Gastroesophageal sphincter (tissue), 4 donors: ENCODE data around the gene C19orf18. TPM values are rescaled to one million over a fixed set of nuclear protein-coding genes. Genes with fewer than 3 reads are reported as not detected.
A peak's percentile ranks its signal among the peaks of the same experiment; 100 is the strongest.

ENCODE experiments used
- ATAC-seq: fragments of 150-250 bp; one replicate; pipeline ENCODE4 v1.9.1; 2016; ENCODE audit warnings: mild to moderate bottlenecking, moderate library complexity
- H3K27ac ChIP-seq, 4 donors: fragments of 200-600 bp; sonication (generic) in 3 of 4; 1 replicate in 3 of 4; 2 replicates in 1 of 4; pipeline ENCODE4 v1.5.1; 2016 to 2019
- H3K27me3 ChIP-seq: fragments of 200-600 bp; sonication (generic); one replicate; pipeline ENCODE4 v1.5.1; 2019
- H3K36me3 ChIP-seq, 2 donors: fragments of 200-600 bp; sonication (generic); one replicate each; pipeline ENCODE4 v1.5.1; 2019; ENCODE audit warnings: control low read depth in 1 of 2
- H3K4me1 ChIP-seq, 3 donors: fragments of 200-600 bp; sonication (generic); 1 replicate in 2 of 3; 2 replicates in 1 of 3; pipeline ENCODE4 v1.5.1; 2016 to 2019; ENCODE audit warnings: control low read depth in 2 of 3
- H3K4me3 ChIP-seq, 2 donors: fragments of 200-600 bp; sonication (generic); one replicate each; pipeline ENCODE4 v1.5.1; 2019; ENCODE audit warnings: mild to moderate bottlenecking in 1 of 2, moderate library complexity in 1 of 2
- H3K9me3 ChIP-seq, 3 donors: fragments of 200-600 bp; sonication (generic); one replicate each; pipeline ENCODE4 v1.5.1; 2017 to 2019; ENCODE audit warnings: control low read depth in 2 of 3
- CTCF ChIP-seq, 4 experiments: fragments of 200-600 bp in 2 of 4; fragments of 450-650 bp in 2 of 4; sonication (generic) in 1 of 4; IDR thresholded peaks; one replicate each; pipeline ENCODE4 v1.5.1; 2017 to 2019; ENCODE audit warnings: antibody characterized with exemption in 4 of 4, mild to moderate bottlenecking in 2 of 4, moderate library complexity in 2 of 4
- EP300 ChIP-seq: sonication (generic); formaldehyde crosslinking; IDR thresholded peaks from one replicate; pipeline ENCODE4 v1.6.1; 2017; ENCODE audit warnings: antibody characterized with exemption, mild to moderate bottlenecking
- POLR2A ChIP-seq, 2 donors: fragments of 450-650 bp; IDR thresholded peaks; one replicate each; pipeline ENCODE4 v1.6.1; 2017; ENCODE audit warnings: antibody characterized with exemption in 2 of 2, mild to moderate bottlenecking in 2 of 2, moderate library complexity in 1 of 2
- POLR2AphosphoS5 ChIP-seq: sonication (generic); formaldehyde crosslinking; IDR thresholded peaks from one replicate; pipeline ENCODE4 v1.6.1; 2017; ENCODE audit warnings: antibody characterized with exemption
- WGBS, 2 donors: methylation state at CpG; one replicate each; pipeline ENCODE4 v1.1.5; 2018; ENCODE audit warnings: low coverage in 1 of 2; 5-methylcytosine and 5-hydroxymethylcytosine counted together
- total RNA-seq, 4 donors: library from RNA; depleted of rRNA; stranded (reverse); fragments of >200 nt; gene quantifications; one replicate each; pipeline ENCODE4 v1.1.0, GENCODE V29; 2016

C19orf18 gene
- total RNA-seq, 4 donors from 2014 or later: 4.8 TPM; not detected in 3

DNA sequence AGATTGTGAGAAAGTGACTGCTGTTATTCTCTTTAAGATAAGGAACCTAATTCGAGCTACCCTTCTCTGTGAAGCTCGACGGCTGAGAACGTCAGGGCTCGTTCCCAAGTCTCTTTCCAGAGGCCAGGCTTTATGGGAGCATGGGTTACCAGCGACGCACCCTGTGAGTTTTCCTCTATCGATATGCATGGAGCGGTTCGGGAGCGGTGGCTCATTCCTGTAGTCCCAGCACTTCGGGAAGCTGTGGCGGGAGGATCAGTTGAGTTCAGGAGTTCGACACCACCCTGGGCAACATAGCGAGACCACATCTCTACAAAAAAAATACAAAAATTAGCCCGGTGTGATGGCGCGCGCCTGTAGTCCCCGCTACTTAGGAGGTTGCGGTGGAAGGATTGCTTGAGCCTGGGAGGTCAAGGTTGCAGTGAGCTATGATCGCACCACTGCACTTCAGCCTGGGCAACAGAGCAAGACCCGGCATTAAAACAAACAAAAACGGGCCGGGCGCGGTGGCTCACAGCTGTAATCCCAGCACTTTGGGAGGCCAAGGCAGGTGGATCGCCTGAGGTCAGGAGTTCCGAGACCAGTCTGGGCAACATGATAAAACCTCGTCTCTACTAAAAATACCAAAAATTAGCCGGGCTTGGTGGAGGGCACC is 29.0 kb upstream of the C19orf18 start:
- peaks cover 0 to 66% (median 0%) of the 10 kb centered on the region in 3 donors for H3K9me3 ChIP-seq
- no peak for ATAC-seq
- H3K27me3 ChIP-seq: no peaks in the 10 kb centered on the region
- H3K36me3 ChIP-seq: peaks cover 0 to 63% of the 10 kb centered on the region in 2 donors
- 20% methylated on average over 17 of the region's 31 CpGs; no CpG with 5 or more reads in 1 of the 2 donors for WGBS, 2 donors
- H3K4me3 ChIP-seq: peak overlapping the region; percentile 67 to 96
- no peak for TF ChIP-seq CTCF (IDR thresholded peaks at IDR 0.05)
- no peak for TF ChIP-seq POLR2AphosphoS5
- no peak for TF ChIP-seq POLR2A (IDR thresholded peaks at IDR 0.05)
- no peak for TF ChIP-seq EP300
- peaks cover 0 to 39% (median 0%) of the 10 kb centered on the region in 3 donors for H3K4me1 ChIP-seq
- H3K27ac ChIP-seq: peak overlapping the region in 3 of 4 donors; percentile 92 to 96 (median 95)

GRCh38 chr19:58002384-58003173 is 28.2 kb upstream of the C19orf18 start, which contains the start of gene ZNF606:
Gene ZNF606 (minus strand): TSS chr19:58002820. CDS start chr19:58001319, 1,501 bp downstream.
- Histone ChIP-seq H3K4me1 (peaks cover 0 to 39% (median 0%) of the 10 kb centered on the region in 3 donors), H3K9me3 (peaks cover 0 to 65% (median 0%) of the 10 kb centered on the region in 3 donors), H3K27ac (peak within 1 kb of the TSS; percentile 68 to 96 (median 94)), H3K36me3 (peaks cover 0 to 70% of the 10 kb centered on the region in 2 donors), H3K4me3 (peak within 1 kb of the TSS; percentile 67 to 96), H3K27me3 (no peaks in the 10 kb centered on the region)
- peak; percentile 85 for TF ChIP-seq POLR2AphosphoS5
- TF ChIP-seq EP300: no peak
- peak; percentile 67 to 69 for TF ChIP-seq POLR2A (IDR thresholded peaks at IDR 0.05)
- TF ChIP-seq CTCF (IDR thresholded peaks at IDR 0.05): peak in 1 of 4 experiments; percentile 6
- peak; percentile 98 for ATAC-seq
- 0% methylated on average over 5 of the region's 91 CpGs; no CpG with 5 or more reads in 1 of the 2 donors for WGBS, 2 donors

DNA sequence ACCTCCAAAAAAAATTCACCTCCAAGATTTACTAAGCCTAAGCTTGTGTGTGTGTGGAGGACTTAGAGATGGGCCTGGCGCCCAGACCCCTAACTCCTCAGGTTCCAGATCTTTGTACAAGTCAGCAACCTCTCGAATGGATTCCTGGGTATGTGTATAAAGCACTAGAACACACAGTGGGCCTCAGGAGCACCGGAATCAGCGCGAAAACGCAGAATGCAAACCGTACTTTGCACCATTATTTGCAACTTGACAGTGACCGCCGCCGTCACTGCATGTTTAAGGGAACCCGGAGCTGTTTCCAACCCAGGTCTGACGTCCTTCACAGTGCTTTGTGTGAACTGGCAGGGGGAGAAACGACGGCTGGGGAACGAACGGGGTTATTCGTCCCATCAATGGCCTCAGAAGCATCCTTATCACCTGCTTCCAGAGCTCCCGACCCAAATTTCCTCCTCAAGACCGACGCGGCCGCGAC is 27.6 kb upstream of the C19orf18 start:
- ATAC-seq: no peak
- TF ChIP-seq POLR2A (IDR thresholded peaks at IDR 0.05): no peak
- TF ChIP-seq EP300: no peak
- TF ChIP-seq CTCF (IDR thresholded peaks at IDR 0.05): no peak
- no peak for TF ChIP-seq POLR2AphosphoS5
- 0 to 13% methylated on average over 1 to 2 of the region's 23 CpGs for WGBS, 2 donors
- peaks cover 0 to 39% (median 0%) of the 10 kb centered on the region in 3 donors for H3K4me1 ChIP-seq
- peaks cover 0 to 64% (median 0%) of the 10 kb centered on the region in 3 donors for H3K9me3 ChIP-seq
- H3K4me3 ChIP-seq: peak overlapping the region; percentile 67 to 96
- no peaks in the 10 kb centered on the region for H3K27me3 ChIP-seq
- peak overlapping the region; percentile 68 to 96 (median 94) for H3K27ac ChIP-seq
- H3K36me3 ChIP-seq: peaks cover 0 to 70% of the 10 kb centered on the region in 2 donors

GRCh38 chr19:58000677-58001076 is 26.3 kb upstream of the C19orf18 start:
- ATAC-seq: no peak
- peaks cover 0 to 39% (median 0%) of the 10 kb centered on the region in 3 donors for H3K4me1 ChIP-seq
- no peak for TF ChIP-seq POLR2A (IDR thresholded peaks at IDR 0.05)
- no peak for TF ChIP-seq POLR2AphosphoS5
- TF ChIP-seq CTCF (IDR thresholded peaks at IDR 0.05): no peak
- TF ChIP-seq EP300: no peak
- H3K9me3 ChIP-seq: peaks cover 0 to 65% (median 0%) of the 10 kb centered on the region in 3 donors
- H3K4me3 ChIP-seq: no peak overlapping the region
- WGBS, 2 donors: 91 to 100% methylated on average over 1 to 3 of the region's 4 CpGs
- H3K36me3 ChIP-seq: peaks cover 0 to 70% of the 10 kb centered on the region in 2 donors
- H3K27me3 ChIP-seq: no peaks in the 10 kb centered on the region
- H3K27ac ChIP-seq: no peak overlapping the region
